ENCODE data around the gene CLIC6. TPM values are rescaled to one million over a fixed set of nuclear protein-coding genes. Genes with fewer than 3 reads are reported as not detected.
A peak's percentile ranks its signal among the peaks of the same experiment; 100 is the strongest.

Gene CLIC6
- total and polyA plus RNA-seq, 7 experiments from 2014 or later = 0.12 to 0.56 (median 0.22) TPM; not detected in 2

- Histone ChIP-seq H3K36me3 (ENCODE audit: control insufficient read depth in 2 of 3, insufficient read depth in 3 of 3, low read length in 3 of 3) (no peaks in the 10 kb centered on the region), H3K27me3 (ENCODE audit: control insufficient read depth in 2 of 2, insufficient read depth in 2 of 2, low read length in 2 of 2) (no peaks in the 10 kb centered on the region), H3K4me3 (ENCODE audit: low read length) (no peak overlapping the region), H3K9me3 (ENCODE audit: control insufficient read depth in 2 of 3, low read length in 3 of 3) (no peaks in the 10 kb centered on the region), H3K4me1 (ENCODE audit: control insufficient read depth in 2 of 2, insufficient read depth in 2 of 2, low read length in 2 of 2) (no peaks in the 10 kb centered on the region), H3K27ac (ENCODE audit: low read depth, low read length) (no peak overlapping the region)
- ChIA-PET CTCF (interaction anchor here (0.6 to 3.2 kb wide), 8 partner anchors 51 to 1220 kb away, joined by 3 to 32 read pairs (median 3); no protein-coding TSS in a partner anchor), POLR2A (no interaction called here)
- Mint-ChIP-seq H3K4me1 (peaks cover 0 to 5% (median 4%) of the 10 kb centered on the region in 7 donors), H3K27me3 (peaks cover 0 to 13% (median 4%) of the 10 kb centered on the region in 5 donors), H3K27ac (no peak overlapping the region), H3K4me3 (no peak overlapping the region), H3K36me3 (no peaks in the 10 kb centered on the region), H3K9me3 (peaks cover 0 to 2% (median 0%) of the 10 kb centered on the region in 11 donors)
- ATAC-seq (no peak), DNase-seq (no peak)
- intact Hi-C loops (cut with micrococcal nuclease) = loop anchor here (2.0 kb wide), 2 partner anchors 143 to 765 kb away; no protein-coding TSS in a partner anchor
Measured at GRCh38 chr21:34743831-34744230, 75.0 kb downstream of the CLIC6 start.

GRCh38 chr21:34744801-34745200, 76.0 kb downstream of the CLIC6 start:
- H3K4me3 ChIP-seq (ENCODE audit: low read length) = no peak overlapping the region
- DNase-seq (no peak), ATAC-seq (no peak)
- Mint-ChIP-seq H3K4me3 (no peak overlapping the region), H3K9me3 (peaks cover 0 to 2% (median 0%) of the 10 kb centered on the region in 11 donors), H3K4me1 (peaks cover 0 to 5% (median 4%) of the 10 kb centered on the region in 7 donors), H3K36me3 (no peaks in the 10 kb centered on the region), H3K27me3 (peaks cover 0 to 17% (median 4%) of the 10 kb centered on the region in 5 donors), H3K27ac (no peak overlapping the region)
- no peak overlapping the region for H3K27ac ChIP-seq (ENCODE audit: low read depth, low read length)
- no peaks in the 10 kb centered on the region for H3K27me3 ChIP-seq (ENCODE audit: control insufficient read depth in 2 of 2, insufficient read depth in 2 of 2, low read length in 2 of 2)
- ChIA-PET POLR2A (interaction anchor here (0.6 to 1.3 kb wide), 2 partner anchors 99 to 655 kb away, joined by 3 to 4 read pairs; no protein-coding TSS in a partner anchor), CTCF (interaction anchor here (0.8 to 3.2 kb wide), 6 partner anchors 14 to 1094 kb away, joined by 3 to 32 read pairs (median 6); no protein-coding TSS in a partner anchor)
- intact Hi-C loops (cut with micrococcal nuclease) = loop anchor here (1.0 to 5.0 kb wide), 11 partner anchors 52 to 1284 kb away; partner anchors contain the start of gene RUNX1 (in 1 of the 2)
- H3K36me3 ChIP-seq (ENCODE audit: control insufficient read depth in 2 of 3, insufficient read depth in 3 of 3, low read length in 3 of 3) = no peaks in the 10 kb centered on the region
- no peaks in the 10 kb centered on the region for H3K9me3 ChIP-seq (ENCODE audit: control insufficient read depth in 2 of 3, low read length in 3 of 3)
- H3K4me1 ChIP-seq (ENCODE audit: control insufficient read depth in 2 of 2, insufficient read depth in 2 of 2, low read length in 2 of 2) = no peaks in the 10 kb centered on the region

- Histone ChIP-seq H3K4me1 (ENCODE audit: control insufficient read depth in 2 of 2, insufficient read depth in 2 of 2, low read length in 2 of 2) (no peaks in the 10 kb centered on the region), H3K36me3 (ENCODE audit: control insufficient read depth in 2 of 3, insufficient read depth in 3 of 3, low read length in 3 of 3) (no peaks in the 10 kb centered on the region), H3K9me3 (ENCODE audit: control insufficient read depth in 2 of 3, low read length in 3 of 3) (no peaks in the 10 kb centered on the region), H3K27me3 (ENCODE audit: control insufficient read depth in 2 of 2, insufficient read depth in 2 of 2, low read length in 2 of 2) (no peaks in the 10 kb centered on the region), H3K27ac (ENCODE audit: low read depth, low read length) (no peak overlapping the region), H3K4me3 (ENCODE audit: low read length) (no peak overlapping the region)
- ATAC-seq = peak; percentile 92
- H3K27me3 Mint-ChIP-seq = peaks cover 0 to 19% (median 4%) of the 10 kb centered on the region in 5 donors
- CTCF ChIA-PET = interaction anchor here (0.6 to 3.2 kb wide), 14 partner anchors 13 to 1282 kb away, joined by 3 to 32 read pairs (median 4); no protein-coding TSS in a partner anchor
- peaks cover 0 to 5% (median 4%) of the 10 kb centered on the region in 7 donors for H3K4me1 Mint-ChIP-seq
- intact Hi-C loops (cut with micrococcal nuclease) = loop anchor here (1.0 to 5.0 kb wide), 11 partner anchors 52 to 1283 kb away; partner anchors contain the start of gene RUNX1 (in 1 of the 2)
- DNase-seq = peak; percentile 27 to 65 (median 49)
- H3K9me3 Mint-ChIP-seq = no peaks in the 10 kb centered on the region
- no peaks in the 10 kb centered on the region for H3K36me3 Mint-ChIP-seq
- peak overlapping the region; percentile 25 to 75 (median 60) for H3K4me3 Mint-ChIP-seq
- POLR2A ChIA-PET = interaction anchor here (1.3 kb wide), 1 partner anchor 654 kb away, joined by 4 read pairs; no protein-coding TSS in a partner anchor
- H3K27ac Mint-ChIP-seq = no peak overlapping the region
Measured at GRCh38 chr21:34745557-34746255, 76.9 kb downstream of the CLIC6 start.

DNA sequence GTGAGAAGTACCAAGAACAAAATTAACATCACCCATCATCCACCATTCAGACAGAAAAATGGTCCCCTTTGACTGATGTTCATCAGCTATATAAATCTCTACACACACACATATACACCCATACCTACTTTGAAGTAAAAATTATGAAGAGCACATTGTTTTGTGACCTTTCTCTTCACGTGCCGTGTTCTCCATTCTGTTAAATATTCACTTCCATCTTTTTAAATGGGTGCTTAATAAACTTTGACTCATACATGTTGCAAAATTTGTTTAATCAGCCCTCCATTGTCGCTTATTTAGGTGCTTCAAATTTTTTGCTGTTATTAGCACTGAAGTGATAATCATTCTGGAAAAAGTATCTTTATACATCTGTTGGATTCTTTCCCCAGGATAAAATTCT, 80.1 kb downstream of the CLIC6 start:
- Mint-ChIP-seq H3K27ac (no peak overlapping the region), H3K27me3 (peaks cover 0 to 26% (median 13%) of the 10 kb centered on the region in 5 donors), H3K4me1 (peaks cover 0 to 5% (median 4%) of the 10 kb centered on the region in 7 donors), H3K36me3 (no peaks in the 10 kb centered on the region), H3K4me3 (no peak overlapping the region), H3K9me3 (peaks cover 0 to 1% (median 0%) of the 10 kb centered on the region in 11 donors)
- Histone ChIP-seq H3K27me3 (ENCODE audit: control insufficient read depth in 2 of 2, insufficient read depth in 2 of 2, low read length in 2 of 2) (no peaks in the 10 kb centered on the region), H3K36me3 (ENCODE audit: control insufficient read depth in 2 of 3, insufficient read depth in 3 of 3, low read length in 3 of 3) (no peaks in the 10 kb centered on the region), H3K4me3 (ENCODE audit: low read length) (no peak overlapping the region), H3K4me1 (ENCODE audit: control insufficient read depth in 2 of 2, insufficient read depth in 2 of 2, low read length in 2 of 2) (no peaks in the 10 kb centered on the region), H3K27ac (ENCODE audit: low read depth, low read length) (no peak overlapping the region), H3K9me3 (ENCODE audit: control insufficient read depth in 2 of 3, low read length in 3 of 3) (no peaks in the 10 kb centered on the region)
- ChIA-PET POLR2A (no interaction called here), CTCF (no interaction called here)
- intact Hi-C loops (cut with micrococcal nuclease) = loop anchor here (5.0 kb wide), 2 partner anchors 298 to 303 kb away; partner anchors contain the start of gene RUNX1 (in 1 of the 2)
- no peak for ATAC-seq
- DNase-seq = no peak

DNA sequence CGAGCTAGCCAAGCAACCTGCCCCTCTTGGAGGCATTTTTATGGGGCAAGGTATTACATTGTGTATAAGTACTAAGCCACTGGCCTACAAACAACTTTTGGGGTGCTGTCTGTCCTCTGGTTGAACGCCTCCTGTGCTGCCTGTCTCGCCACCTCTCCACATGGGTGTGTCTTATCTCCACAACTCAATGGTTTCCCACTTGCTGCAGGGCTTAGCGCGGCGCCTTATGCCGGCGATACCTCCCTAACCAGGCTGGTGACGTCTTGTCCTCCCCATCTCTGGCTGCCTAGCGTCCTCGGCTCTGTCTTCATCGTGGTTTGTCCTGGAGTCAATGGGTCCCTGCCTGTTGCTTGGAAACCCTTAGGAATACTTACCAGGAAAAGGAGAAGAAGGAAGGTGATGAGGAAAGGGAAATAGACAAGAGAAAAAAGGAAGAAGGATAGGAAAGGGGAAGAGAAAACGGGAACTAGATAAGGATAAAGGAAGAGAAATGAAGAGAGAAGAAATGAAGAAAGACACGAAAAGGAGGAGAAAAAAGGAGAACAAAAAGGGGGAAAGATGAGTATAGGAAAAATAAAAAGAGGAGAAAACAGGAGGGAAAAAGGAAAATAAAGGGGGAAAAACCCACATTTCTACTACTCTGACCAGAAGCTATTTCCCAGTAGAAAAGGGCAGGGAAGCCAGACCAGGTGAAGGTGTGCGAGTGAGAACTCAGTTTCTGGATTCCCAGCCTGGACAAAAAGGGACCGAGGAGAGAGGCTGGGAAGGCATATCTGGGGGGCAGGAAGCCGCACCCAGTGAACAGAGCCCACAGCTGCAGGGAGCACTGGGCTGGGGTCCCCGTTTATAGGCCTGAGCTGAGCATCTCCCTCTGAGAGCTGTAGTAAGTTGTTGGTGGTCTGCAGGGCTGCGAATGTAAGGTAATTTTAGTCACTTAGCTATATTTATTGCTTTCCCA, 86.2 kb downstream of the CLIC6 start:
- POLR2A ChIA-PET = no interaction called here
- no peaks in the 10 kb centered on the region for H3K36me3 Mint-ChIP-seq
- no peak for ATAC-seq

DNA sequence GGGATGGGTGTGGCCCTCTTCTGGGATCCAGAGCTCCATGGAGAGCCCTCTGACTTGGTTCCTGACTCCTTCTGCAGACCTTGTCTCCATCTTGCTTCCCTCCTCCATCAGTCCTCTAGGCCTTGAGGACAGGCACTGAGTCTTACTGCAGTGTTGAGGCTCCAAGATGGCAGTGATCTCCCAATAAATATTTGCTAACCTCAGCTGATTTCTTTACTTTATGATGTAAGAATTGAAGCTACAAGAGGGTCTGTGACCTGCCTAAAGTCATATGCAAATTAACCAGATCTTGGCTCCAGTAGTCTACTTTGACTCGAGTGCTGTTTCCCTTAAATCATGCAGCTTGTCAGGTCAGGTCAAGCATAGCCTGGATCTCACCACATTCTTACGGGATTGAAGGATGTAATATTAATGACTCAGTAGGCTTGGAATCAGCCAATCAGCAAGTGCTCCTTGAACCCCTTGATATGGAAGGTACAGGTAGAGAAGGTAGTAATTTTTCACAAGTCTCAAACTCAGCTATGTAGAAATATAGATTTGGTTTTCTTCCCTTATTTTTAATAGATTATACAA, 93.0 kb downstream of the CLIC6 start:
- ChIA-PET POLR2A (no interaction called here), CTCF (no interaction called here)
- Histone ChIP-seq H3K36me3 (ENCODE audit: control insufficient read depth in 2 of 3, insufficient read depth in 3 of 3, low read length in 3 of 3) (no peaks in the 10 kb centered on the region), H3K4me1 (ENCODE audit: control insufficient read depth in 2 of 2, insufficient read depth in 2 of 2, low read length in 2 of 2) (no peaks in the 10 kb centered on the region), H3K4me3 (ENCODE audit: low read length) (no peak overlapping the region), H3K9me3 (ENCODE audit: control insufficient read depth in 2 of 3, low read length in 3 of 3) (no peaks in the 10 kb centered on the region), H3K27me3 (ENCODE audit: control insufficient read depth in 2 of 2, insufficient read depth in 2 of 2, low read length in 2 of 2) (no peaks in the 10 kb centered on the region), H3K27ac (ENCODE audit: low read depth, low read length) (no peak overlapping the region)
- no peak overlapping the region for H3K4me3 Mint-ChIP-seq
- peaks cover 0 to 2% (median 0%) of the 10 kb centered on the region in 11 donors for H3K9me3 Mint-ChIP-seq
- no peaks in the 10 kb centered on the region for H3K4me1 Mint-ChIP-seq
- DNase-seq = no peak
- H3K36me3 Mint-ChIP-seq = peaks cover 0 to 5% (median 0%) of the 10 kb centered on the region in 5 donors
- peaks cover 0 to 5% (median 0%) of the 10 kb centered on the region in 5 donors for H3K27me3 Mint-ChIP-seq
- intact Hi-C loops (cut with micrococcal nuclease) = no loop called here
- no peak overlapping the region for H3K27ac Mint-ChIP-seq
- no peak for ATAC-seq

More for the DNA sequence above, 86.2 kb downstream of the CLIC6 start:
- H3K27me3 ChIP-seq (ENCODE audit: control insufficient read depth in 2 of 2, insufficient read depth in 2 of 2, low read length in 2 of 2) = no peaks in the 10 kb centered on the region
- H3K4me3 ChIP-seq (ENCODE audit: low read length) = no peak overlapping the region
- DNase-seq = no peak
- H3K27ac ChIP-seq (ENCODE audit: low read depth, low read length) = no peak overlapping the region
- Mint-ChIP-seq H3K27ac (no peak overlapping the region), H3K4me1 (no peaks in the 10 kb centered on the region), H3K9me3 (peaks cover 0 to 1% (median 0%) of the 10 kb centered on the region in 11 donors), H3K27me3 (peaks cover 12 to 30% (median 19%) of the 10 kb centered on the region in 5 donors), H3K4me3 (no peak overlapping the region)
- no peaks in the 10 kb centered on the region for H3K9me3 ChIP-seq (ENCODE audit: control insufficient read depth in 2 of 3, low read length in 3 of 3)
- H3K4me1 ChIP-seq (ENCODE audit: control insufficient read depth in 2 of 2, insufficient read depth in 2 of 2, low read length in 2 of 2) = no peaks in the 10 kb centered on the region
- CTCF ChIA-PET = no interaction called here
- H3K36me3 ChIP-seq (ENCODE audit: control insufficient read depth in 2 of 3, insufficient read depth in 3 of 3, low read length in 3 of 3) = no peaks in the 10 kb centered on the region
- intact Hi-C loops (cut with micrococcal nuclease) = no loop called here

Measured in naive thymus-derived CD4-positive, alpha-beta T cell (primary cell).